Measurements from ENCODE around the gene MYH16.

Gene MYH16

GRCh38 chr7:99249985-99250575 is 22.6 kb upstream of the MYH16 start:
- POLR2A ChIA-PET, result no interaction called here
- CTCF ChIA-PET, result interaction anchor here (0.6 kb wide), 1 partner anchor 150 kb away, joined by 3 read pairs; no protein-coding TSS in a partner anchor
- H3K4me3 ChIP-seq (ENCODE audit: control insufficient read depth in 1 of 7, extremely low read depth in 1 of 7, insufficient read depth in 4 of 7, low read depth in 2 of 7, low read length in 6 of 7), result no peak overlapping the region
- H3K4me1 ChIP-seq (ENCODE audit: control extremely low read depth in 1 of 4, control insufficient read depth in 4 of 4, insufficient read depth in 4 of 4, low read length in 3 of 4), result no peaks in the 10 kb centered on the region
- WGBS (ENCODE audit: insufficient coverage), result 88% methylated on average over 3 of the region's 8 CpGs
- H3K9me3 ChIP-seq (ENCODE audit: control extremely low read depth in 1 of 5, control insufficient read depth in 4 of 5, insufficient read depth in 2 of 5, low read depth in 1 of 5, low read length in 4 of 5), result no peaks in the 10 kb centered on the region
- peaks cover 0 to 7% (median 4%) of the 10 kb centered on the region in 5 experiments for H3K27me3 ChIP-seq (replicated peaks in 2 of 5; ENCODE audit: control insufficient read depth in 4 of 5, insufficient read depth in 5 of 5, low read length in 4 of 5)
- H3K27ac ChIP-seq (ENCODE audit: insufficient read depth in 1 of 2, low read depth in 1 of 2, low read length in 2 of 2, poor library complexity in 1 of 2, severe bottlenecking in 2 of 2), result no peak overlapping the region
- H3K36me3 ChIP-seq (ENCODE audit: control insufficient read depth in 4 of 4, insufficient read depth in 4 of 4, low read length in 3 of 4), result no peaks in the 10 kb centered on the region
- DNase-seq, result no peak

- ChIA-PET CTCF (no interaction called here), POLR2A (no interaction called here)
- Histone ChIP-seq H3K4me1 (ENCODE audit: control extremely low read depth in 1 of 4, control insufficient read depth in 4 of 4, insufficient read depth in 4 of 4, low read length in 3 of 4) (peaks cover 0 to 7% (median 2%) of the 10 kb centered on the region in 4 experiments), H3K36me3 (ENCODE audit: control insufficient read depth in 4 of 4, insufficient read depth in 4 of 4, low read length in 3 of 4) (no peaks in the 10 kb centered on the region), H3K9me3 (ENCODE audit: control extremely low read depth in 1 of 5, control insufficient read depth in 4 of 5, insufficient read depth in 2 of 5, low read depth in 1 of 5, low read length in 4 of 5) (no peaks in the 10 kb centered on the region), H3K4me3 (ENCODE audit: control insufficient read depth in 1 of 7, extremely low read depth in 1 of 7, insufficient read depth in 4 of 7, low read depth in 2 of 7, low read length in 6 of 7) (no peak overlapping the region), H3K27ac (ENCODE audit: insufficient read depth in 1 of 2, low read depth in 1 of 2, low read length in 2 of 2, poor library complexity in 1 of 2, severe bottlenecking in 2 of 2) (no peak overlapping the region), H3K27me3 (replicated peaks in 2 of 5; ENCODE audit: control insufficient read depth in 4 of 5, insufficient read depth in 5 of 5, low read length in 4 of 5) (peaks cover 0 to 7% (median 4%) of the 10 kb centered on the region in 5 experiments)
- no peak for DNase-seq
- WGBS (ENCODE audit: insufficient coverage), result 84% methylated on average over 17 of the region's 18 CpGs
Observed at GRCh38 chr7:99252166-99252895, 20.3 kb upstream of the MYH16 start.

- CTCF ChIA-PET, result interaction anchor here (1.7 kb wide), 1 partner anchor 49 kb away, joined by 3 read pairs; no protein-coding TSS in a partner anchor
- DNase-seq, result no peak
- Histone ChIP-seq H3K27ac (ENCODE audit: insufficient read depth in 1 of 2, low read depth in 1 of 2, low read length in 2 of 2, poor library complexity in 1 of 2, severe bottlenecking in 2 of 2) (no peak overlapping the region), H3K4me1 (ENCODE audit: control extremely low read depth in 1 of 4, control insufficient read depth in 4 of 4, insufficient read depth in 4 of 4, low read length in 3 of 4) (peaks cover 0 to 7% (median 2%) of the 10 kb centered on the region in 4 experiments), H3K9me3 (ENCODE audit: control extremely low read depth in 1 of 5, control insufficient read depth in 4 of 5, insufficient read depth in 2 of 5, low read depth in 1 of 5, low read length in 4 of 5) (no peaks in the 10 kb centered on the region), H3K27me3 (replicated peaks in 2 of 5; ENCODE audit: control insufficient read depth in 4 of 5, insufficient read depth in 5 of 5, low read length in 4 of 5) (peaks cover 0 to 7% (median 0%) of the 10 kb centered on the region in 5 experiments), H3K36me3 (ENCODE audit: control insufficient read depth in 4 of 4, insufficient read depth in 4 of 4, low read length in 3 of 4) (no peaks in the 10 kb centered on the region), H3K4me3 (ENCODE audit: control insufficient read depth in 1 of 7, extremely low read depth in 1 of 7, insufficient read depth in 4 of 7, low read depth in 2 of 7, low read length in 6 of 7) (no peak overlapping the region)
- POLR2A ChIA-PET, result no interaction called here
- WGBS (ENCODE audit: insufficient coverage), result 95% methylated on average over 4 of the region's 9 CpGs
Observed at GRCh38 chr7:99253369-99253768, 19.3 kb upstream of the MYH16 start.

GRCh38 chr7:99254390-99254789 is 18.2 kb upstream of the MYH16 start:
- no peak overlapping the region for H3K27ac ChIP-seq (ENCODE audit: insufficient read depth in 1 of 2, low read depth in 1 of 2, low read length in 2 of 2, poor library complexity in 1 of 2, severe bottlenecking in 2 of 2)
- ChIA-PET POLR2A (no interaction called here), CTCF (interaction anchor here (1.7 kb wide), 1 partner anchor 50 kb away, joined by 3 read pairs; no protein-coding TSS in a partner anchor)
- H3K9me3 ChIP-seq (ENCODE audit: control extremely low read depth in 1 of 5, control insufficient read depth in 4 of 5, insufficient read depth in 2 of 5, low read depth in 1 of 5, low read length in 4 of 5), result no peaks in the 10 kb centered on the region
- H3K27me3 ChIP-seq (replicated peaks in 2 of 5; ENCODE audit: control insufficient read depth in 4 of 5, insufficient read depth in 5 of 5, low read length in 4 of 5), result peaks cover 0 to 7% (median 0%) of the 10 kb centered on the region in 5 experiments
- H3K36me3 ChIP-seq (ENCODE audit: control insufficient read depth in 4 of 4, insufficient read depth in 4 of 4, low read length in 3 of 4), result no peaks in the 10 kb centered on the region
- no peak overlapping the region for H3K4me3 ChIP-seq (ENCODE audit: control insufficient read depth in 1 of 7, extremely low read depth in 1 of 7, insufficient read depth in 4 of 7, low read depth in 2 of 7, low read length in 6 of 7)
- DNase-seq, result no peak
- H3K4me1 ChIP-seq (ENCODE audit: control extremely low read depth in 1 of 4, control insufficient read depth in 4 of 4, insufficient read depth in 4 of 4, low read length in 3 of 4), result peaks cover 0 to 7% (median 2%) of the 10 kb centered on the region in 4 experiments
- 77% methylated on average over 1 of the region's 2 CpGs for WGBS (ENCODE audit: insufficient coverage)

GRCh38 chr7:99255463-99255862 is 17.2 kb upstream of the MYH16 start:
- no peak overlapping the region for H3K4me3 ChIP-seq (ENCODE audit: control insufficient read depth in 1 of 7, extremely low read depth in 1 of 7, insufficient read depth in 4 of 7, low read depth in 2 of 7, low read length in 6 of 7)
- no peak for DNase-seq
- ChIA-PET CTCF (no interaction called here), POLR2A (no interaction called here)
- no peak overlapping the region for H3K27ac ChIP-seq (ENCODE audit: insufficient read depth in 1 of 2, low read depth in 1 of 2, low read length in 2 of 2, poor library complexity in 1 of 2, severe bottlenecking in 2 of 2)
- H3K27me3 ChIP-seq (replicated peaks in 2 of 5; ENCODE audit: control insufficient read depth in 4 of 5, insufficient read depth in 5 of 5, low read length in 4 of 5), result peaks cover 0 to 5% (median 0%) of the 10 kb centered on the region in 5 experiments
- peaks cover 0 to 7% (median 2%) of the 10 kb centered on the region in 4 experiments for H3K4me1 ChIP-seq (ENCODE audit: control extremely low read depth in 1 of 4, control insufficient read depth in 4 of 4, insufficient read depth in 4 of 4, low read length in 3 of 4)
- H3K36me3 ChIP-seq (ENCODE audit: control insufficient read depth in 4 of 4, insufficient read depth in 4 of 4, low read length in 3 of 4), result no peaks in the 10 kb centered on the region
- 76% methylated on average over 4 of the region's 4 CpGs for WGBS (ENCODE audit: insufficient coverage)
- H3K9me3 ChIP-seq (ENCODE audit: control extremely low read depth in 1 of 5, control insufficient read depth in 4 of 5, insufficient read depth in 2 of 5, low read depth in 1 of 5, low read length in 4 of 5), result no peaks in the 10 kb centered on the region

- DNase-seq, result no peak
- 95% methylated on average over 10 of the region's 10 CpGs for WGBS (ENCODE audit: insufficient coverage)
- ChIA-PET POLR2A (no interaction called here), CTCF (no interaction called here)
- H3K4me3 ChIP-seq (ENCODE audit: control insufficient read depth in 1 of 7, extremely low read depth in 1 of 7, insufficient read depth in 4 of 7, low read depth in 2 of 7, low read length in 6 of 7), result no peak overlapping the region
- H3K27me3 ChIP-seq (replicated peaks in 2 of 5; ENCODE audit: control insufficient read depth in 4 of 5, insufficient read depth in 5 of 5, low read length in 4 of 5), result peaks cover 0 to 2% (median 0%) of the 10 kb centered on the region in 5 experiments
- H3K9me3 ChIP-seq (ENCODE audit: control extremely low read depth in 1 of 5, control insufficient read depth in 4 of 5, insufficient read depth in 2 of 5, low read depth in 1 of 5, low read length in 4 of 5), result no peaks in the 10 kb centered on the region
- no peak overlapping the region for H3K27ac ChIP-seq (ENCODE audit: insufficient read depth in 1 of 2, low read depth in 1 of 2, low read length in 2 of 2, poor library complexity in 1 of 2, severe bottlenecking in 2 of 2)
- no peaks in the 10 kb centered on the region for H3K36me3 ChIP-seq (ENCODE audit: control insufficient read depth in 4 of 4, insufficient read depth in 4 of 4, low read length in 3 of 4)
- peaks cover 0 to 7% (median 2%) of the 10 kb centered on the region in 4 experiments for H3K4me1 ChIP-seq (ENCODE audit: control extremely low read depth in 1 of 4, control insufficient read depth in 4 of 4, insufficient read depth in 4 of 4, low read length in 3 of 4)
Observed at GRCh38 chr7:99257065-99257464, 15.6 kb upstream of the MYH16 start.

GRCh38 chr7:99257675-99258074 is 15.0 kb upstream of the MYH16 start:
- H3K9me3 ChIP-seq (ENCODE audit: control extremely low read depth in 1 of 5, control insufficient read depth in 4 of 5, insufficient read depth in 2 of 5, low read depth in 1 of 5, low read length in 4 of 5), result no peaks in the 10 kb centered on the region
- WGBS (ENCODE audit: insufficient coverage), result 99% methylated on average over 7 of the region's 7 CpGs
- peaks cover 0 to 3% (median 0%) of the 10 kb centered on the region in 5 experiments for H3K27me3 ChIP-seq (replicated peaks in 2 of 5; ENCODE audit: control insufficient read depth in 4 of 5, insufficient read depth in 5 of 5, low read length in 4 of 5)
- H3K36me3 ChIP-seq (ENCODE audit: control insufficient read depth in 4 of 4, insufficient read depth in 4 of 4, low read length in 3 of 4), result no peaks in the 10 kb centered on the region
- no peak overlapping the region for H3K27ac ChIP-seq (ENCODE audit: insufficient read depth in 1 of 2, low read depth in 1 of 2, low read length in 2 of 2, poor library complexity in 1 of 2, severe bottlenecking in 2 of 2)
- no peak overlapping the region for H3K4me3 ChIP-seq (ENCODE audit: control insufficient read depth in 1 of 7, extremely low read depth in 1 of 7, insufficient read depth in 4 of 7, low read depth in 2 of 7, low read length in 6 of 7)
- H3K4me1 ChIP-seq (ENCODE audit: control extremely low read depth in 1 of 4, control insufficient read depth in 4 of 4, insufficient read depth in 4 of 4, low read length in 3 of 4), result peaks cover 0 to 7% (median 2%) of the 10 kb centered on the region in 4 experiments
- ChIA-PET CTCF (no interaction called here), POLR2A (no interaction called here)
- no peak for DNase-seq

Data from common myeloid progenitor, CD34-positive (primary cell).